SK-N-SH treated with all-trans-retinoic acid at 6 μM for 48 hours (cell line): ENCODE data around the gene TLE4.
A peak's percentile ranks its signal among the peaks of the same experiment; 100 is the strongest.

Source experiments
- ATAC-seq: fragments of 200-7000 bp; cut with Tn5 transposase; 3 replicates; pipeline ENCODE4 v1.9.1; 2020; ENCODE audit warnings: mild to moderate bottlenecking, moderate library complexity
- ARNTL ChIP-seq: fragments of 450-650 bp; formaldehyde crosslinking; IDR thresholded peaks from 2 replicates; pipeline ENCODE4 v1.5.0; 2020; ENCODE audit warnings: low read depth, mild to moderate bottlenecking, moderate library complexity, borderline replicate concordance
- BACH2 ChIP-seq: fragments of 250-450 bp; sonication (Bioruptor Pico); IDR thresholded peaks from 2 replicates; pipeline ENCODE4 v1.9.0; 2021; ENCODE audit warnings: mild to moderate bottlenecking, borderline replicate concordance
- CSDC2 ChIP-seq: fragments of 250-450 bp; sonication (Bioruptor Pico); IDR thresholded peaks from 2 replicates; pipeline ENCODE4 v1.5.0; 2020; ENCODE audit warnings: mild to moderate bottlenecking, moderate library complexity
- ESRRG ChIP-seq: fragments of 250-450 bp; sonication (Bioruptor Pico); IDR thresholded peaks from 2 replicates; pipeline ENCODE4 v1.6.1; 2021; ENCODE audit warnings: mild to moderate bottlenecking
- GLIS3 ChIP-seq: fragments of 250-450 bp; sonication (Bioruptor Pico); IDR thresholded peaks from 2 replicates; pipeline ENCODE4 v1.5.0; 2020; ENCODE audit warnings: mild to moderate bottlenecking, moderate library complexity
- ISL1 ChIP-seq: fragments of 250-450 bp; sonication (Bioruptor Pico); IDR thresholded peaks from 2 replicates; pipeline ENCODE4 v2.1.2; 2022; ENCODE audit warnings: mild to moderate bottlenecking, moderate library complexity
- PPARA ChIP-seq: fragments of 250-450 bp; sonication (Bioruptor Pico); IDR thresholded peaks from 2 replicates; pipeline ENCODE4 v1.5.0; 2020; ENCODE audit warnings: mild to moderate bottlenecking, borderline replicate concordance
- RARB ChIP-seq: fragments of 250-450 bp; sonication (Bioruptor Pico); IDR thresholded peaks from 2 replicates; pipeline ENCODE4 v1.8.0; 2021; ENCODE audit warnings: mild to moderate bottlenecking, moderate library complexity
- SNAI2 ChIP-seq: fragments of 250-450 bp; sonication (Bioruptor Pico); IDR thresholded peaks from 2 replicates; pipeline ENCODE4 v1.5.0; 2020; ENCODE audit warnings: mild to moderate bottlenecking, moderate library complexity
- TCF4 ChIP-seq: fragments of 250-450 bp; sonication (Bioruptor Pico); IDR thresholded peaks from 2 replicates; pipeline ENCODE4 v1.8.0; 2021; ENCODE audit warnings: mild to moderate bottlenecking, moderate library complexity, borderline replicate concordance
- TOX ChIP-seq: fragments of 250-450 bp; sonication (Bioruptor Pico); IDR thresholded peaks from 2 replicates; pipeline ENCODE4 v1.8.0; 2021; ENCODE audit warnings: mild to moderate bottlenecking, moderate library complexity, borderline replicate concordance
- ZC3H10 ChIP-seq: fragments of 250-450 bp; sonication (Bioruptor Pico); IDR thresholded peaks from 2 replicates; pipeline ENCODE4 v1.5.1; 2021; ENCODE audit warnings: mild to moderate bottlenecking, moderate library complexity
- ZFP3 ChIP-seq: fragments of 250-450 bp; sonication (Bioruptor Pico); IDR thresholded peaks from 2 replicates; pipeline ENCODE4 v1.5.0; 2020; ENCODE audit warnings: mild to moderate bottlenecking, moderate library complexity
- ZNF565 ChIP-seq: fragments of 450-650 bp; formaldehyde crosslinking; conservative IDR thresholded peaks from 2 replicates; pipeline ENCODE4 v1.5.0; 2020; ENCODE audit warnings: low read depth, mild to moderate bottlenecking, moderate library complexity
- ZNF8 ChIP-seq: fragments of 450-650 bp; formaldehyde crosslinking; IDR thresholded peaks from 2 replicates; pipeline ENCODE4 v1.5.0; 2020; ENCODE audit warnings: mild to moderate bottlenecking, moderate library complexity
- TF ChIP-seq, protein P1 (sequence below): fragments of 250-450 bp; sonication (Bioruptor Pico); IDR thresholded peaks from 2 replicates; pipeline ENCODE4 v1.5.0; 2020; ENCODE audit warnings: mild to moderate bottlenecking, moderate library complexity
- TF ChIP-seq, protein P2 (sequence below): fragments of 250-450 bp; sonication (Bioruptor Pico); IDR thresholded peaks from 2 replicates; pipeline ENCODE4 v1.5.1; 2021; ENCODE audit warnings: mild to moderate bottlenecking, moderate library complexity
- TF ChIP-seq, protein P3 (sequence below): fragments of 250-450 bp; sonication (Bioruptor Pico); IDR thresholded peaks from 2 replicates; pipeline ENCODE4 v1.5.1; 2020; ENCODE audit warnings: low read depth, mild to moderate bottlenecking, moderate library complexity
- TF ChIP-seq, protein P4 (sequence below): fragments of 250-450 bp; sonication (Bioruptor Pico); IDR thresholded peaks from 2 replicates; pipeline ENCODE4 v1.8.0; 2020; ENCODE audit warnings: mild to moderate bottlenecking, moderate library complexity, borderline replicate concordance
- TF ChIP-seq, protein P5 (sequence below): fragments of 250-450 bp; sonication (Bioruptor Pico); IDR thresholded peaks from 2 replicates; pipeline ENCODE4 v1.8.0; 2021; ENCODE audit warnings: low read depth, mild to moderate bottlenecking, moderate library complexity, borderline replicate concordance

The TLE4 gene

DNA sequence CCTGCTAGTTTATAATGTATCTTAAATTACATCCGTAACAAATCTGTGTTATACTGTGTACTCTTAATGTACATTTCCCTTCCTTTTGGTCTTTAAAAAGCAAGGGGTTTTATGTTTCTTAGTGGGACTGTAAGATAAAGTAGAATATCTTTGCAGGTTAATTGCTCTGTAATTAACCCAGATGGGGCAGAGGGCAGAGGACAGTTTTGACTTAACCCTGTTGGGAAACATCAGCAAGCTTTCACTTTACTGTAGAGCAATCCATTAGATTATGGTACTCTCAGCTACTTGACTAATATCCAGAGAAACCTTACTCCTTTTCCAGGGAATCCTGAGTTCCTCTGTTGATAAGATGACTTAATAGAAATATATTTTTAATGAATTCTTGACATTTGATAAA lies 74.3 kb downstream of the TLE4 start:
- TF ChIP-seq PPARA (CRISPR knock-in tag) (no peak), ESRRG (CRISPR knock-in tag) (no peak), CSDC2 (CRISPR knock-in tag) (no peak), ZFP3 (CRISPR knock-in tag) (no peak), ZC3H10 (CRISPR knock-in tag) (no peak), ISL1 (CRISPR knock-in tag) (no peak), GLIS3 (CRISPR knock-in tag) (no peak), TCF4 (CRISPR knock-in tag) (no peak), ARNTL (CRISPR knock-in tag) (no peak)
- TF ChIP-seq, protein P1, sequence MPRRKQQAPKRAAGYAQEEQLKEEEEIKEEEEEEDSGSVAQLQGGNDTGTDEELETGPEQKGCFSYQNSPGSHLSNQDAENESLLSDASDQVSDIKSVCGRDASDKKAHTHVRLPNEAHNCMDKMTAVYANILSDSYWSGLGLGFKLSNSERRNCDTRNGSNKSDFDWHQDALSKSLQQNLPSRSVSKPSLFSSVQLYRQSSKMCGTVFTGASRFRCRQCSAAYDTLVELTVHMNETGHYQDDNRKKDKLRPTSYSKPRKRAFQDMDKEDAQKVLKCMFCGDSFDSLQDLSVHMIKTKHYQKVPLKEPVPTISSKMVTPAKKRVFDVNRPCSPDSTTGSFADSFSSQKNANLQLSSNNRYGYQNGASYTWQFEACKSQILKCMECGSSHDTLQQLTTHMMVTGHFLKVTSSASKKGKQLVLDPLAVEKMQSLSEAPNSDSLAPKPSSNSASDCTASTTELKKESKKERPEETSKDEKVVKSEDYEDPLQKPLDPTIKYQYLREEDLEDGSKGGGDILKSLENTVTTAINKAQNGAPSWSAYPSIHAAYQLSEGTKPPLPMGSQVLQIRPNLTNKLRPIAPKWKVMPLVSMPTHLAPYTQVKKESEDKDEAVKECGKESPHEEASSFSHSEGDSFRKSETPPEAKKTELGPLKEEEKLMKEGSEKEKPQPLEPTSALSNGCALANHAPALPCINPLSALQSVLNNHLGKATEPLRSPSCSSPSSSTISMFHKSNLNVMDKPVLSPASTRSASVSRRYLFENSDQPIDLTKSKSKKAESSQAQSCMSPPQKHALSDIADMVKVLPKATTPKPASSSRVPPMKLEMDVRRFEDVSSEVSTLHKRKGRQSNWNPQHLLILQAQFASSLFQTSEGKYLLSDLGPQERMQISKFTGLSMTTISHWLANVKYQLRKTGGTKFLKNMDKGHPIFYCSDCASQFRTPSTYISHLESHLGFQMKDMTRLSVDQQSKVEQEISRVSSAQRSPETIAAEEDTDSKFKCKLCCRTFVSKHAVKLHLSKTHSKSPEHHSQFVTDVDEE (CRISPR knock-in tag) = no peak
- TF ChIP-seq, protein P2, sequence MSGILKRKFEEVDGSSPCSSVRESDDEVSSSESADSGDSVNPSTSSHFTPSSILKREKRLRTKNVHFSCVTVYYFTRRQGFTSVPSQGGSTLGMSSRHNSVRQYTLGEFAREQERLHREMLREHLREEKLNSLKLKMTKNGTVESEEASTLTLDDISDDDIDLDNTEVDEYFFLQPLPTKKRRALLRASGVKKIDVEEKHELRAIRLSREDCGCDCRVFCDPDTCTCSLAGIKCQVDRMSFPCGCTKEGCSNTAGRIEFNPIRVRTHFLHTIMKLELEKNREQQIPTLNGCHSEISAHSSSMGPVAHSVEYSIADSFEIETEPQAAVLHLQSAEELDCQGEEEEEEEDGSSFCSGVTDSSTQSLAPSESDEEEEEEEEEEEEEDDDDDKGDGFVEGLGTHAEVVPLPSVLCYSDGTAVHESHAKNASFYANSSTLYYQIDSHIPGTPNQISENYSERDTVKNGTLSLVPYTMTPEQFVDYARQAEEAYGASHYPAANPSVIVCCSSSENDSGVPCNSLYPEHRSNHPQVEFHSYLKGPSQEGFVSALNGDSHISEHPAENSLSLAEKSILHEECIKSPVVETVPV (CRISPR knock-in tag) = no peak

DNA sequence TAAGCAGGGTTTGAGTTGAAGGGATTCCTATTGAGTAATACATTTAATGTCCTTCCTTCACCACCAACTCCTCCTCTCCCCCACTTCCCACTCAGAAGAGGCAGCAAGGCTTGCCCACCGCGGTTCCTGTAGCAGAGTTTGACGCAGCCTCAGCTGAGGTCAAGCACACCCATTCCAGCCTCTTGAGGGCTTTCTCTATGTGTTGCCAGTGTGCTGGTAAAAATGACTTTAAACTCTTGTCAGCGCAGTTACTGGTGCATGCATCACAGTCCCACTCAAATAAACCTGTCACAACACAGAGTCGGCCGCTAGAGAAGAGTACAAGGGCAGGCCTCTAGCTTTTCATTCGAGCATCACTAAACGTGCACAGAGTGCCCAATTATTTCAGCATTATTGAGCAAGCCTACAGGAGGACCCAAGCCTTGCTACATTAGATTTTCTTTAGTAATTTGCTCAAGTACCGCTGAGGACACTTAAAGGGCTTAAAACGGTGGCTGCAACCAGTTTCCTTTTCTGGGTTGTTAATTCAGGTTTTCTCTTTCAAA lies 79.6 kb downstream of the TLE4 start:
- no peak; the same call in 2 of the 3 replicates for ATAC-seq

More for the DNA sequence above, 74.3 kb downstream of the TLE4 start:
- no peak for ATAC-seq

DNA sequence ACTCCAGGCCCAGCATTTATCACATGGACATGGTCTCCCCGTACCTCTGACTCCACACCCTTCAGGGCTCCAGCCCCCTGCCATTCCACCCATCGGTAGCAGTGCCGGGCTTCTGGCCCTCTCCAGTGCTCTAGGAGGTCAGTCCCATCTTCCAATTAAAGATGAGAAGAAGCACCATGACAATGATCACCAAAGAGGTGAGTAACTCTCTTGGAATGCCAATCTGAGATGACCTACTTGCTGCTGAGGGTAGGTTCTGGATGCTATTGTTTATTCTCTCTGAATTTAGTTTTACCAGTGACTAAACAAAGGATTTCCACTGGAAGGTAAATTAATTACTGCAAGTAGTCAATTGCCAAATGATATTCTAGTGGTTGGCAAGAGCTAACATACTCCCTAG lies 80.8 kb downstream of the TLE4 start:
- peak; percentile 58 for ATAC-seq
- TF ChIP-seq, protein P3, sequence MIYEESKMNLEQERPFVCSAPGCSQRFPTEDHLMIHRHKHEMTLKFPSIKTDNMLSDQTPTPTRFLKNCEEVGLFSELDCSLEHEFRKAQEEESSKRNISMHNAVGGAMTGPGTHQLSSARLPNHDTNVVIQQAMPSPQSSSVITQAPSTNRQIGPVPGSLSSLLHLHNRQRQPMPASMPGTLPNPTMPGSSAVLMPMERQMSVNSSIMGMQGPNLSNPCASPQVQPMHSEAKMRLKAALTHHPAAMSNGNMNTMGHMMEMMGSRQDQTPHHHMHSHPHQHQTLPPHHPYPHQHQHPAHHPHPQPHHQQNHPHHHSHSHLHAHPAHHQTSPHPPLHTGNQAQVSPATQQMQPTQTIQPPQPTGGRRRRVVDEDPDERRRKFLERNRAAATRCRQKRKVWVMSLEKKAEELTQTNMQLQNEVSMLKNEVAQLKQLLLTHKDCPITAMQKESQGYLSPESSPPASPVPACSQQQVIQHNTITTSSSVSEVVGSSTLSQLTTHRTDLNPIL (CRISPR knock-in tag) = no peak
- TF ChIP-seq TCF4 (CRISPR knock-in tag) (no peak), ZNF565 (CRISPR knock-in tag) (no peak), RARB (CRISPR knock-in tag) (no peak), CSDC2 (CRISPR knock-in tag) (no peak), ARNTL (CRISPR knock-in tag) (no peak), ESRRG (CRISPR knock-in tag) (no peak), PPARA (CRISPR knock-in tag) (no peak)
- TF ChIP-seq, protein P4, sequence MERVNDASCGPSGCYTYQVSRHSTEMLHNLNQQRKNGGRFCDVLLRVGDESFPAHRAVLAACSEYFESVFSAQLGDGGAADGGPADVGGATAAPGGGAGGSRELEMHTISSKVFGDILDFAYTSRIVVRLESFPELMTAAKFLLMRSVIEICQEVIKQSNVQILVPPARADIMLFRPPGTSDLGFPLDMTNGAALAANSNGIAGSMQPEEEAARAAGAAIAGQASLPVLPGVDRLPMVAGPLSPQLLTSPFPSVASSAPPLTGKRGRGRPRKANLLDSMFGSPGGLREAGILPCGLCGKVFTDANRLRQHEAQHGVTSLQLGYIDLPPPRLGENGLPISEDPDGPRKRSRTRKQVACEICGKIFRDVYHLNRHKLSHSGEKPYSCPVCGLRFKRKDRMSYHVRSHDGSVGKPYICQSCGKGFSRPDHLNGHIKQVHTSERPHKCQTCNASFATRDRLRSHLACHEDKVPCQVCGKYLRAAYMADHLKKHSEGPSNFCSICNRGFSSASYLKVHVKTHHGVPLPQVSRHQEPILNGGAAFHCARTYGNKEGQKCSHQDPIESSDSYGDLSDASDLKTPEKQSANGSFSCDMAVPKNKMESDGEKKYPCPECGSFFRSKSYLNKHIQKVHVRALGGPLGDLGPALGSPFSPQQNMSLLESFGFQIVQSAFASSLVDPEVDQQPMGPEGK (CRISPR knock-in tag) = no peak
- TF ChIP-seq, protein P1 (CRISPR knock-in tag) = no peak

More for the DNA sequence above, 79.6 kb downstream of the TLE4 start:
- TF ChIP-seq RARB (CRISPR knock-in tag) (no peak), ARNTL (CRISPR knock-in tag) (no peak), ZC3H10 (CRISPR knock-in tag) (no peak), ZNF565 (CRISPR knock-in tag) (no peak), ISL1 (CRISPR knock-in tag) (no peak), ZNF8 (CRISPR knock-in tag) (no peak), TCF4 (CRISPR knock-in tag) (no peak), TOX (CRISPR knock-in tag) (no peak), BACH2 (no peak), SNAI2 (CRISPR knock-in tag) (no peak), GLIS3 (CRISPR knock-in tag) (no peak)
- TF ChIP-seq, protein P1 (CRISPR knock-in tag) = no peak
- TF ChIP-seq, protein P5, sequence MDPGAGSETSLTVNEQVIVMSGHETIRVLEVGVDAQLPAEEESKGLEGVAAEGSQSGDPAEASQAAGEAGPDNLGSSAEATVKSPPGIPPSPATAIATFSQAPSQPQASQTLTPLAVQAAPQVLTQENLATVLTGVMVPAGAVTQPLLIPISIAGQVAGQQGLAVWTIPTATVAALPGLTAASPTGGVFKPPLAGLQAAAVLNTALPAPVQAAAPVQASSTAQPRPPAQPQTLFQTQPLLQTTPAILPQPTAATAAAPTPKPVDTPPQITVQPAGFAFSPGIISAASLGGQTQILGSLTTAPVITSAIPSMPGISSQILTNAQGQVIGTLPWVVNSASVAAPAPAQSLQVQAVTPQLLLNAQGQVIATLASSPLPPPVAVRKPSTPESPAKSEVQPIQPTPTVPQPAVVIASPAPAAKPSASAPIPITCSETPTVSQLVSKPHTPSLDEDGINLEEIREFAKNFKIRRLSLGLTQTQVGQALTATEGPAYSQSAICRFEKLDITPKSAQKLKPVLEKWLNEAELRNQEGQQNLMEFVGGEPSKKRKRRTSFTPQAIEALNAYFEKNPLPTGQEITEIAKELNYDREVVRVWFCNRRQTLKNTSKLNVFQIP (CRISPR knock-in tag) = no peak
